Gastroesophageal sphincter (tissue), 4 donors: Measurements from ENCODE around the gene GLT1D1. TPM values are rescaled to one million over a fixed set of nuclear protein-coding genes. Genes with fewer than 3 reads are reported as not detected.
"Not testable (repeated sequence)": the region's sequence is repeated elsewhere in the genome, so short reads cannot be mapped to it uniquely, and the experiment has no call there.

Experiments used
- ATAC-seq: fragments of 150-250 bp; one replicate; pipeline ENCODE4 v1.9.1; 2016; ENCODE audit warnings: mild to moderate bottlenecking, moderate library complexity
- H3K27ac ChIP-seq, 4 donors: fragments of 200-600 bp; sonication (generic) in 3 of 4; 1 replicate in 3 of 4; 2 replicates in 1 of 4; pipeline ENCODE4 v1.5.1; 2016 to 2019
- H3K27me3 ChIP-seq: fragments of 200-600 bp; sonication (generic); one replicate; pipeline ENCODE4 v1.5.1; 2019
- H3K36me3 ChIP-seq, 2 donors: fragments of 200-600 bp; sonication (generic); one replicate each; pipeline ENCODE4 v1.5.1; 2019; ENCODE audit warnings: control low read depth in 1 of 2
- H3K4me1 ChIP-seq, 3 donors: fragments of 200-600 bp; sonication (generic); 1 replicate in 2 of 3; 2 replicates in 1 of 3; pipeline ENCODE4 v1.5.1; 2016 to 2019; ENCODE audit warnings: control low read depth in 2 of 3
- H3K4me3 ChIP-seq, 2 donors: fragments of 200-600 bp; sonication (generic); one replicate each; pipeline ENCODE4 v1.5.1; 2019; ENCODE audit warnings: mild to moderate bottlenecking in 1 of 2, moderate library complexity in 1 of 2
- H3K9me3 ChIP-seq, 3 donors: fragments of 200-600 bp; sonication (generic); one replicate each; pipeline ENCODE4 v1.5.1; 2017 to 2019; ENCODE audit warnings: control low read depth in 2 of 3
- EP300 ChIP-seq: sonication (generic); formaldehyde crosslinking; IDR thresholded peaks from one replicate; pipeline ENCODE4 v1.6.1; 2017; ENCODE audit warnings: antibody characterized with exemption, mild to moderate bottlenecking
- POLR2A ChIP-seq, 2 donors: fragments of 450-650 bp; IDR thresholded peaks; one replicate each; pipeline ENCODE4 v1.6.1; 2017; ENCODE audit warnings: antibody characterized with exemption in 2 of 2, mild to moderate bottlenecking in 2 of 2, moderate library complexity in 1 of 2
- POLR2AphosphoS5 ChIP-seq: sonication (generic); formaldehyde crosslinking; IDR thresholded peaks from one replicate; pipeline ENCODE4 v1.6.1; 2017; ENCODE audit warnings: antibody characterized with exemption
- WGBS, 2 donors: methylation state at CpG; one replicate each; pipeline ENCODE4 v1.1.5; 2018; ENCODE audit warnings: low coverage in 1 of 2; 5-methylcytosine and 5-hydroxymethylcytosine counted together
- total RNA-seq, 4 donors: library from RNA; depleted of rRNA; stranded (reverse); fragments of >200 nt; gene quantifications; one replicate each; pipeline ENCODE4 v1.1.0, GENCODE V29; 2016
- TF ChIP-seq, protein P1 (sequence below), 4 experiments: fragments of 200-600 bp in 2 of 4; fragments of 450-650 bp in 2 of 4; sonication (generic) in 1 of 4; IDR thresholded peaks; one replicate each; pipeline ENCODE4 v1.5.1; 2017 to 2019; ENCODE audit warnings: antibody characterized with exemption in 4 of 4, mild to moderate bottlenecking in 2 of 4, moderate library complexity in 2 of 4

The GLT1D1 gene
- total RNA-seq, 4 donors from 2014 or later: 0.27 to 1.8 (median 0.47) TPM; not detected in 1

DNA sequence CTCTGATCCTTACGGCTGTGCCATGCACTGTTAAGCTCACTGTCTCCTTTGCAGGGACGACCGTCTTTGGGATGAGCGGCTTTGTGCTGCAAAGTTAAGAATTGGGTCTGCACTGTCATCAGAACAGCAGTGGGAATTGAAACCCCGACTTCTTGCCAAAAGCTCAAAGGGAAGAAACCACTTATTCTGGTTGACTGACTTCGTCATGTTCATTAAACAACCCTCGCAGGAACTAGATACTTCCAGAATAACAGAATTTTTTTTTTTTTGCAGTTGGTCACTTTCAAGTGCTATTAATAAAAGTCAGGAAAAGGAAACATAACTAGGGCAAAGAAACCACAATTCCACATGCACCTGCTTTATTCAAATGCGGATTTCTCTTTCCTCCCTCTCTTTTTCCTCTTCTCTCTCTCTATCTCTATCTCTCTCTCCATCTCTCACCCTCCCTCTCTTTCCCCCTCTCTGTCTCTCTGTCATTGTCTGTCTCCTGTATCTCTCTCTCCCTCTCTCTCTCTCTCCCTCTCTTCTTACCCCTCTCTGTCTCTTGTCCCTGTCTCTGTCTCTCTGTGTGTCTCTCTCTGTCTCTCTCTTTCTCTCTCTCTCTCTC is 12.3 kb upstream of the GLT1D1 start:
- ATAC-seq: no peak
- no peak for TF ChIP-seq POLR2A (IDR thresholded peaks at IDR 0.05)
- TF ChIP-seq EP300: no peak
- TF ChIP-seq POLR2AphosphoS5: no peak
- TF ChIP-seq, protein P1, sequence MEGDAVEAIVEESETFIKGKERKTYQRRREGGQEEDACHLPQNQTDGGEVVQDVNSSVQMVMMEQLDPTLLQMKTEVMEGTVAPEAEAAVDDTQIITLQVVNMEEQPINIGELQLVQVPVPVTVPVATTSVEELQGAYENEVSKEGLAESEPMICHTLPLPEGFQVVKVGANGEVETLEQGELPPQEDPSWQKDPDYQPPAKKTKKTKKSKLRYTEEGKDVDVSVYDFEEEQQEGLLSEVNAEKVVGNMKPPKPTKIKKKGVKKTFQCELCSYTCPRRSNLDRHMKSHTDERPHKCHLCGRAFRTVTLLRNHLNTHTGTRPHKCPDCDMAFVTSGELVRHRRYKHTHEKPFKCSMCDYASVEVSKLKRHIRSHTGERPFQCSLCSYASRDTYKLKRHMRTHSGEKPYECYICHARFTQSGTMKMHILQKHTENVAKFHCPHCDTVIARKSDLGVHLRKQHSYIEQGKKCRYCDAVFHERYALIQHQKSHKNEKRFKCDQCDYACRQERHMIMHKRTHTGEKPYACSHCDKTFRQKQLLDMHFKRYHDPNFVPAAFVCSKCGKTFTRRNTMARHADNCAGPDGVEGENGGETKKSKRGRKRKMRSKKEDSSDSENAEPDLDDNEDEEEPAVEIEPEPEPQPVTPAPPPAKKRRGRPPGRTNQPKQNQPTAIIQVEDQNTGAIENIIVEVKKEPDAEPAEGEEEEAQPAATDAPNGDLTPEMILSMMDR (IDR thresholded peaks at IDR 0.05): no peak
- Histone ChIP-seq H3K36me3 (no peaks in the 10 kb centered on the region), H3K27ac (no peak overlapping the region), H3K27me3 (no peaks in the 10 kb centered on the region), H3K9me3 (no peaks in the 10 kb centered on the region), H3K4me1 (no peaks in the 10 kb centered on the region), H3K4me3 (no peak overlapping the region)
- WGBS, 2 donors: 46 to 58% methylated on average over 5 to 8 of the region's 8 CpGs

DNA sequence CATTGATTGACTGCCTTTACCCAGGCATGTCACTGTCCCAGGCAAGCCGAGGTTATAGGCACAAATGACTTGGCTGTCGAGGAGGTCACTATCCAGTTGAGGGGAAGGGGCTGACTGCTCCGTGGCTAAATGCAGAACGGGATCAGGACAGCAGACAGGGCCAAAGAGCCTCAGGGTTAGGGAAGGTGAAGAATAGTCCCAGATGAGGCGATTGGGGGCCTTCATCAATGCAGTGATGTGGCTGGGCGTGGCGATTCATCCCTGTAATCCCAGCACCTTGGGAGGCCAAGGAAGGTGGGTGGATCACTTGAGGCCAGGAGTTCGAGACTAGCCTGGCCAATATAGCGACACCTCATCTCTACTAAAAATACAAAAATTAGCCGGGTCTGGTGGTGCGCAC is 10.7 kb upstream of the GLT1D1 start:
- no peak for ATAC-seq
- WGBS, 2 donors: 80 to 87% methylated on average over 1 to 10 of the region's 11 CpGs
- Histone ChIP-seq H3K27ac (no peak overlapping the region), H3K36me3 (no peaks in the 10 kb centered on the region), H3K9me3 (no peaks in the 10 kb centered on the region), H3K4me3 (no peak overlapping the region), H3K4me1 (no peaks in the 10 kb centered on the region), H3K27me3 (no peaks in the 10 kb centered on the region)
- no peak for TF ChIP-seq POLR2A (IDR thresholded peaks at IDR 0.05)
- TF ChIP-seq, protein P1 (IDR thresholded peaks at IDR 0.05): no peak
- TF ChIP-seq POLR2AphosphoS5: no peak
- no peak for TF ChIP-seq EP300

DNA sequence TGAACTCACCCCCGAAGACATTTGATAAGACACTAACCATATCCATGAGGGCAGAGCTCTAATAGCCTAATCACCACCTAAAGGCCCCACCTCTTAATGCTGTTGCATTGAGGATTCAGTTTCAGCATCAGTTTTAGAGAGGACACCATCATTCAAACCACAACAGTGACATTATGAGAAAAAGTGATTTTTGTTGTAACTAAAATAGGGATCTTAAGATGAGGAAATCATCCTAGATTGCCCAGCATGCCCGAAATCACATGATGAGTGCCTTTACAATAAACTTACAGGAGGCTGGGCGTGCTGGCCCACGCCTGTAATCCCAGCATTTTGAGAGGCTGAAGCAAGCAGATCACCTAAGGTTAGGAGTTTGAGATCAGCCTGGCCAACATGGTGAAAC is 9.7 kb upstream of the GLT1D1 start:
- ATAC-seq: no peak
- WGBS, 2 donors: 79 to 91% methylated on average over 3 to 4 of the region's 4 CpGs
- no peak overlapping the region for H3K4me3 ChIP-seq
- no peak overlapping the region for H3K27ac ChIP-seq
- no peaks in the 10 kb centered on the region for H3K9me3 ChIP-seq
- TF ChIP-seq POLR2AphosphoS5 (no peak), POLR2A (IDR thresholded peaks at IDR 0.05) (no peak), EP300 (no peak)
- TF ChIP-seq, protein P1 (IDR thresholded peaks at IDR 0.05): no peak
- H3K36me3 ChIP-seq: no peaks in the 10 kb centered on the region
- no peaks in the 10 kb centered on the region for H3K27me3 ChIP-seq
- H3K4me1 ChIP-seq: no peaks in the 10 kb centered on the region

DNA sequence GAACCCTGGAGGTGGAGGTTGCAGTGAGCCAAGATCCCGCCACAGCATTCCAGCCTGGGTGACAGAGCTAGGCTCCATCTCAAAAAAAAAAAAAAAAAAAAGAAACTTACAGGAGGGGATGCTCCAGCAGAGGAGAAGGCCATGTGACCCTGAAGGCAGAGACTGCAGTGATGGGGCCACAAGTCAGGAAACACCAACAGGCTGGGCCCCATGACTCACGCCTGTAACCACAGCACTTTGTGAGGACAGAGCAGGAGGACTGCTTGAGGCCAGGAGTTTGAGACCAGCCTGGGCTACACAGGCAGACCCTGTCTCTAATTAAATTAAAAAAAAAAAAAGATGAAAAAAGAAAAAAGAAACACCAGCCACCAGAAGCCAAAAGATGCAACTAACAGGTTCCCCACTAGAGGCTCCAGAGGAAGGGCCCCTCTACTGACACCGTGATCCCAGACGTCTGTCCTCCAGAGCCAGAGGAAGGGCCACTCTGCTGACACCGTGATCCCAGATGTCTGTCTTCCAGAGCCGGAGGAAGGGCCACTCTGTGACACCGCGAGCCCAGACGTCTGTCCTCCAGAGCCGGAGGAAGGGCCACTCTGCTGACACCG is 9.1 kb upstream of the GLT1D1 start:
- Histone ChIP-seq H3K9me3 (no peaks in the 10 kb centered on the region), H3K4me1 (no peaks in the 10 kb centered on the region), H3K27ac (no peak overlapping the region), H3K4me3 (no peak overlapping the region), H3K27me3 (no peaks in the 10 kb centered on the region), H3K36me3 (no peaks in the 10 kb centered on the region)
- WGBS, 2 donors: 20 to 50% methylated on average over 2 of the region's 11 CpGs
- TF ChIP-seq POLR2A (IDR thresholded peaks at IDR 0.05) (no peak), EP300 (no peak), POLR2AphosphoS5 (no peak)
- TF ChIP-seq, protein P1 (IDR thresholded peaks at IDR 0.05): no peak
- ATAC-seq: no peak

DNA sequence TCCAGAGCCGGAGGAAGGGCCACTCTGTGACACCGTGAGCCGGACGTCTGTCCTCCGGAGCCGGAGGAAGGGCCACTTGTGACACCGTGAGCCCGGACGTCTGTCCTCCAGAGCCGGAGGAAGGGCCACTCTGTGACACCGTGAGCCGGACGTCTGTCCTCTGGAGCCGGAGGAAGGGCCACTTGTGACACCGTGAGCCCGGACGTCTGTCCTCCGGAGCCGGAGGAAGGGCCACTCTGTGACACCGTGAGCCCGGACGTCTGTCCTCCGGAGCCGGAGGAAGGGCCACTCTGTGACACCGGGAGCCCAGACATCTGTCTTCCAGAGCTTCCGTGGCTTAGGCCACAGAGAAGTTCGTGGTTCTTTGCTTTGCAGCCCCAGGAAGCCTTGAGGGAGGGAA is 6.6 kb upstream of the GLT1D1 start:
- WGBS, 2 donors: 89% methylated on average over 12 of the region's 27 CpGs; no CpG with 5 or more reads in 1 of the 2 donors
- not testable (repeated sequence) for H3K9me3 ChIP-seq, H3K4me1 ChIP-seq, H3K27ac ChIP-seq, H3K36me3 ChIP-seq, ATAC-seq, H3K4me3 ChIP-seq
- peaks cover 10% of the 10 kb centered on the region for H3K27me3 ChIP-seq
